Left hindlimb (tissue), 1 donor: Measurements from ENCODE around the gene RHOH.

Experiments
- DNase-seq: peaks from one replicate; pipeline ENCODE4 v3.0.0-alpha.2; 2018

Gene RHOH

GRCh38 chr4:40206426-40206825 is 9.6 kb downstream of the RHOH start:
- DNase-seq = no peak

GRCh38 chr4:40209401-40209800 is 12.6 kb downstream of the RHOH start:
- no peak for DNase-seq

GRCh38 chr4:40210776-40211175 is 13.9 kb downstream of the RHOH start:
- no peak for DNase-seq

GRCh38 chr4:40211224-40212185 is 14.7 kb downstream of the RHOH start:
- no peak for DNase-seq

- DNase-seq = no peak
Measured at GRCh38 chr4:40212674-40213527, 16.1 kb downstream of the RHOH start.

- DNase-seq = no peak
Measured at GRCh38 chr4:40214038-40214437, 17.2 kb downstream of the RHOH start.

GRCh38 chr4:40214661-40215418 is 18.0 kb downstream of the RHOH start:
- DNase-seq = no peak

- DNase-seq = no peak
Measured at GRCh38 chr4:40216622-40217366, 20.0 kb downstream of the RHOH start.

- no peak for DNase-seq
Measured at GRCh38 chr4:40221744-40222143, 24.9 kb downstream of the RHOH start.

- no peak for DNase-seq
Measured at GRCh38 chr4:40223343-40223742, 26.5 kb downstream of the RHOH start.

- no peak for DNase-seq
Measured at GRCh38 chr4:40224432-40224831, 27.6 kb downstream of the RHOH start.

GRCh38 chr4:40225497-40225896 is 28.7 kb downstream of the RHOH start:
- no peak for DNase-seq

- no peak for DNase-seq
Measured at GRCh38 chr4:40227284-40227683, 30.5 kb downstream of the RHOH start.

- DNase-seq = no peak
Measured at GRCh38 chr4:40228497-40229365, 31.9 kb downstream of the RHOH start.

GRCh38 chr4:40231316-40231863 is 34.6 kb downstream of the RHOH start:
- no peak for DNase-seq

GRCh38 chr4:40232610-40233009 is 35.8 kb downstream of the RHOH start:
- no peak for DNase-seq

GRCh38 chr4:40233227-40233626 is 36.4 kb downstream of the RHOH start:
- DNase-seq = no peak

GRCh38 chr4:40234519-40235039 is 37.7 kb downstream of the RHOH start:
- DNase-seq = no peak

- DNase-seq = no peak
Measured at GRCh38 chr4:40238008-40238699, 41.3 kb downstream of the RHOH start.
